ENCODE results near the gene CARNS1. TPM values are rescaled to one million over a fixed set of nuclear protein-coding genes. Genes with fewer than 3 reads are reported as not detected.

The CARNS1 gene
- total and polyA plus RNA-seq, 10 of the 15 experiments (the other 5 are each of a cell fraction or from before 2014, with no cell fraction given): 0.02 to 0.14 (median 0.10) TPM; not detected in 3

GRCh38 chr11:67416416-67417335 lies 1.2 kb downstream of the CARNS1 start (continued):
- no peak for TF ChIP-seq PRDM15 (CRISPR knock-in tag; IDR thresholded peaks at IDR 0.05)
- no peak for TF ChIP-seq KAT2A (conservative IDR thresholded peaks at IDR 0.05; ENCODE audit: control insufficient read depth, low read depth, low read length)
- TF ChIP-seq ATF7 (IDR thresholded peaks at IDR 0.05; ENCODE audit: low read depth): no peak
- no peak for TF ChIP-seq MYC (IDR thresholded peaks at IDR 0.05; ENCODE audit: insufficient read depth, insufficient read length, insufficient replicate concordance, low read length, severe bottlenecking)
- TF ChIP-seq PKNOX1 (IDR thresholded peaks at IDR 0.05): no peak
- no peak for TF ChIP-seq MEF2B (IDR thresholded peaks at IDR 0.05; ENCODE audit: partially characterized antibody, poor library complexity, severe bottlenecking)
- no peak for TF ChIP-seq HCFC1 (IDR thresholded peaks at IDR 0.05; ENCODE audit: low read length)
- TF ChIP-seq ZNF217 (IDR thresholded peaks at IDR 0.05): no peak
